PC-3 (cell line): ENCODE results near the gene RIMKLB. TPM values are rescaled to one million over a fixed set of nuclear protein-coding genes. Genes with fewer than 3 reads are reported as not detected.

Experiments
- ATAC-seq: fragments of 200-7000 bp; cut with Tn5 transposase; 2 replicates; pipeline ENCODE4 v1.9.1; 2020; ENCODE audit warnings: mild to moderate bottlenecking, moderate library complexity
- BruUV-seq: library from RNA; stranded (reverse); fragments of 400-500 nt; replicated peaks from 2 replicates; lab custom pipeline; 2021; lab: Mats Ljungman, UMichigan
- CTCF ChIA-PET: fragments of 300-600 bp; sonication (Branson Sonifier 250); formaldehyde crosslinking; loops from one replicate; lab custom pipeline; 2022; ENCODE audit warnings: antibody characterized with exemption; lab: Charles Lee
- POLR2A ChIA-PET: fragments of 300-600 bp; sonication (Branson Sonifier 250); formaldehyde crosslinking; loops from one replicate; lab custom pipeline; 2022; ENCODE audit warnings: antibody characterized with exemption; ENCODE audit not compliant: unreplicated experiment; lab: Charles Lee
- DNase-seq: peaks from one replicate; pipeline ENCODE4 v3.0.0-alpha.2; 2015
- H2AFZ ChIP-seq: fragments of 300-600 bp; sonication (generic); 2 replicates; pipeline ENCODE4 v1.6.0; 2016; ENCODE audit warnings: antibody characterized with exemption, low read length
- H3F3A ChIP-seq: fragments of 300-600 bp; sonication (generic); one replicate; pipeline ENCODE4 v1.6.0; 2017; ENCODE audit warnings: antibody characterized with exemption, low read length, control low read depth, mild to moderate bottlenecking; ENCODE audit not compliant: unreplicated experiment
- H3K27ac ChIP-seq: fragments of 300-600 bp; sonication (generic); 2 replicates; pipeline ENCODE4 v1.5.1; 2016; ENCODE audit warnings: mild to moderate bottlenecking, low read length
- H3K27me3 ChIP-seq: fragments of 300-600 bp; sonication (generic); 2 replicates; pipeline ENCODE4 v1.6.1; 2016; ENCODE audit warnings: low read length, mixed read lengths
- H3K36me3 ChIP-seq: fragments of 300-600 bp; sonication (generic); 2 replicates; pipeline ENCODE4 v1.6.1; 2016; ENCODE audit warnings: low read depth, mixed run types, low read length, mixed read lengths
- H3K4me1 ChIP-seq: fragments of 300-600 bp; sonication (generic); 2 replicates; pipeline ENCODE4 v1.5.1; 2016; ENCODE audit warnings: low read length; ENCODE audit not compliant: insufficient read depth
- H3K4me2 ChIP-seq: fragments of 300-600 bp; sonication (generic); 2 replicates; pipeline ENCODE4 v1.6.0; 2016; ENCODE audit warnings: low read length
- H3K4me3 ChIP-seq: fragments of 300-600 bp; sonication (generic); 2 replicates; pipeline ENCODE4 v1.5.1; 2016; ENCODE audit warnings: mild to moderate bottlenecking, low read length, mixed read lengths
- H3K79me2 ChIP-seq: fragments of 300-600 bp; sonication (generic); 2 replicates; pipeline ENCODE4 v1.6.1; 2017; ENCODE audit warnings: low read length, mixed read lengths
- H3K9ac ChIP-seq: fragments of 300-600 bp; sonication (generic); 2 replicates; pipeline ENCODE4 v1.6.0; 2016; ENCODE audit warnings: mild to moderate bottlenecking, low read length
- H3K9me2 ChIP-seq: fragments of 300-600 bp; sonication (generic); replicated peaks from 2 replicates; pipeline ENCODE4 v1.6.1; 2016; ENCODE audit warnings: mixed run types, low read length, mixed read lengths
- H3K9me3 ChIP-seq: fragments of 300-600 bp; sonication (generic); 2 replicates; pipeline ENCODE4 v1.6.1; 2016; ENCODE audit warnings: low read length, mixed read lengths
- H4K20me1 ChIP-seq: fragments of 300-600 bp; sonication (generic); 2 replicates; pipeline ENCODE4 v1.6.1; 2016; ENCODE audit warnings: low read length, mixed read lengths
- EZH2 ChIP-seq: fragments of 300-600 bp; sonication (generic); IDR thresholded peaks from one replicate; pipeline ENCODE4 v1.6.1; 2017; ENCODE audit warnings: antibody characterized with exemption, mild to moderate bottlenecking, low read length; ENCODE audit not compliant: unreplicated experiment
- EZH2phosphoT487 ChIP-seq: fragments of 300-600 bp; sonication (generic); IDR thresholded peaks from 2 replicates; pipeline ENCODE4 v1.6.1; 2018; ENCODE audit warnings: mild to moderate bottlenecking, antibody characterized with exemption, low read length, borderline replicate concordance
- intact Hi-C: fragments of 100-400 bp; cut with micrococcal nuclease; formaldehyde crosslinking; loops from 2 replicates; pipeline ENCODE4 v1.9.0; 2023
- total RNA-seq: library from RNA; depleted of rRNA; stranded (reverse); fragments of >200 nt; gene quantifications from 2 replicates; pipeline ENCODE4 v1.2.3, GENCODE V29; 2014
- TF ChIP-seq, protein P1 (sequence below): fragments of 300-600 bp; sonication (generic); conservative IDR thresholded peaks from 2 replicates; pipeline ENCODE4 v1.5.1; 2017; ENCODE audit warnings: antibody characterized with exemption, low read depth, mild to moderate bottlenecking, low read length

RIMKLB gene
- total RNA-seq, 1 experiment from 2014 or later: 1.3 TPM

DNA sequence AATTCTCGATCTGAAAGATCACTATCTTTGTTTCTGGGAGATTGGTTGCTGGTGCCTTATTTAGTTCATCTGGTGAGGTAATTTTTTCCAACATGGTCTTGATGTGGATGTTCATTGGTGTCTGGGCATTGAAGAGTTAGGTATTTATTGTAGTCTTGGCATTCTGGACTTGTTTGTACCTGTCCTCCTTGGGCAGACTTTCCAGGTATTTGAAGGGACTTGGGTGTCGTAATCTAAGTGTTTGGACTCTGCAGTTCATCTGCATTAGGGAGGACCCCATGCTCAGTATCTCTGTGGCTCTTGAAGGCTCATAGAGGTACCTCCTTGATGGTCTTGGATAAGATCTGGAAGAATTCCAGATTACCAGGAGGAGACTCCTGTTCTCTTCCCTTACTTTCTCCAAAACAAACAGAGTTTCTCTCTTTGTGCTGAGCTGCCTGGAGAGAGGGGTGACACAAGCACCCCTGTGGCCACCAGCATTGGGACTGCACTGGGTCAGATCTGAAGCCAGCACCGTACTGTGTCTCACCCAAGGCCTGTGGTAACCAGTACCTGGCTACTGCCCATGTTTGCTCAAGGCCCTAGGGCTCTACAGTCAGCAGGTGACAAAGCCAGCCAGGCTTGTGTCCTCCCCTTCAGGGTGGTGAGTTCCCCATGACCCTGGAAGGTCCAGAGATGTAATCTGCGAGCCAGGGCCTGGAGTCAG, 129.9 kb downstream of the RIMKLB start:
- H4K20me1 ChIP-seq: no peaks in the 10 kb centered on the region
- intact Hi-C loops: no loop called here
- no peak for DNase-seq
- H3K4me1 ChIP-seq: peaks cover 3% of the 10 kb centered on the region; the same call in 1 of the 2 replicates
- BruUV-seq: no TSS peak
- H3K9ac ChIP-seq: no peak overlapping the region
- H3F3A ChIP-seq: no peaks in the 10 kb centered on the region
- no peaks in the 10 kb centered on the region for H3K79me2 ChIP-seq
- H3K4me3 ChIP-seq: no peak overlapping the region
- no peak overlapping the region for H3K27ac ChIP-seq
- H3K27me3 ChIP-seq: no peaks in the 10 kb centered on the region
- no peak for ATAC-seq
- H2AFZ ChIP-seq: no peak overlapping the region
- TF ChIP-seq, protein P1, sequence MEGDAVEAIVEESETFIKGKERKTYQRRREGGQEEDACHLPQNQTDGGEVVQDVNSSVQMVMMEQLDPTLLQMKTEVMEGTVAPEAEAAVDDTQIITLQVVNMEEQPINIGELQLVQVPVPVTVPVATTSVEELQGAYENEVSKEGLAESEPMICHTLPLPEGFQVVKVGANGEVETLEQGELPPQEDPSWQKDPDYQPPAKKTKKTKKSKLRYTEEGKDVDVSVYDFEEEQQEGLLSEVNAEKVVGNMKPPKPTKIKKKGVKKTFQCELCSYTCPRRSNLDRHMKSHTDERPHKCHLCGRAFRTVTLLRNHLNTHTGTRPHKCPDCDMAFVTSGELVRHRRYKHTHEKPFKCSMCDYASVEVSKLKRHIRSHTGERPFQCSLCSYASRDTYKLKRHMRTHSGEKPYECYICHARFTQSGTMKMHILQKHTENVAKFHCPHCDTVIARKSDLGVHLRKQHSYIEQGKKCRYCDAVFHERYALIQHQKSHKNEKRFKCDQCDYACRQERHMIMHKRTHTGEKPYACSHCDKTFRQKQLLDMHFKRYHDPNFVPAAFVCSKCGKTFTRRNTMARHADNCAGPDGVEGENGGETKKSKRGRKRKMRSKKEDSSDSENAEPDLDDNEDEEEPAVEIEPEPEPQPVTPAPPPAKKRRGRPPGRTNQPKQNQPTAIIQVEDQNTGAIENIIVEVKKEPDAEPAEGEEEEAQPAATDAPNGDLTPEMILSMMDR: no peak
- TF ChIP-seq EZH2phosphoT487 (no peak), EZH2 (no peak)
- no peaks in the 10 kb centered on the region for H3K36me3 ChIP-seq
- POLR2A ChIA-PET: no interaction called here
- CTCF ChIA-PET: no interaction called here
- no peaks in the 10 kb centered on the region for H3K9me2 ChIP-seq
- H3K9me3 ChIP-seq: no peaks in the 10 kb centered on the region
- H3K4me2 ChIP-seq: no peak overlapping the region

DNA sequence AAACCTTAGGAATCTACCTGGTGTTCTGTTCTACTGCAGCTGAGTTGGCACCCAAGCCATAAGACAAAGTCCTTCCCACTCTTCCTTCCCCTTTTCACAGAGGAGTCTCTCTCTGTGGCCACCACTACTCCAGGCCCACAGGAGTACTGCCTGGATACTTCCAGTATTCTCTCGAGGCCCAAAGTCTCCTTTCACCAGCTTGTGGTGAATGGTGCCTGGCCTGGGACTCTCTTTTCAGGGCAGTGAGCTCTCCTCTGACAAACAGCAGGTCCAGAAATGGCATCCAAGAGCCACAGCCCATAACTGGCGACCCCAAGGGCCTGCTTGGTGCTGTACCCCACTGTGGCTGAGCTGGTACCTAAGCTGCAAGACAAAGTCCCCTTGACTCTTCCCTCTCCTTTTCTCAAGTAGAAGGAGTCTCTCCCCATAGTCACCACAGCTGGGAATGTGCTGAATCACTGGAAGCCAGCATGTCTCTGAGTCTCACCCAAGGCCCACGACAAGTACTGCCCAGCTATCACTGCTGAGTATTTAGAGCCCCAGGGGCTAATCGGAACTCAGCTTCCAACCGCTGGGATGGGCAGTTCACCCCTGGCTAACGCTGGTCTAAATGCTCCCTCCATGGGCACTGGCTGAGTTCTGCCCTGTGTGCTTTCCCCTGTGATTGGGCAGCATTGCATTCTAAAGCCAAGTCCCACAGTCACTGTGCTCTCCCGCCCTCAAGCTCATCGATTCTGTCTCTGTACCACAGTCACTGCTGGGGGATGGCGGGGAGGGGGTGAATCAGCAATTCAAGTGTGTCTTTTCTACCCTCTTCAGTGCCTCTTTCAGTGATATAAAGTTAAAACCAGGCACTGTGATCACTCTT, 130.7 kb downstream of the RIMKLB start:
- BruUV-seq: no TSS peak
- H3K9me2 ChIP-seq: no peaks in the 10 kb centered on the region
- intact Hi-C loops: no loop called here
- no peaks in the 10 kb centered on the region for H3K4me1 ChIP-seq
- no peaks in the 10 kb centered on the region for H4K20me1 ChIP-seq
- no peaks in the 10 kb centered on the region for H3K79me2 ChIP-seq
- H3K27ac ChIP-seq: no peak overlapping the region
- ATAC-seq (no peak), DNase-seq (no peak)
- H3K27me3 ChIP-seq: no peaks in the 10 kb centered on the region
- no peak overlapping the region for H3K9ac ChIP-seq
- no peak overlapping the region for H3K4me2 ChIP-seq
- H3K4me3 ChIP-seq: no peak overlapping the region
- no peaks in the 10 kb centered on the region for H3F3A ChIP-seq
- H3K9me3 ChIP-seq: no peaks in the 10 kb centered on the region
- TF ChIP-seq EZH2: no peak
- TF ChIP-seq EZH2phosphoT487: no peak
- no peak overlapping the region for H2AFZ ChIP-seq
- CTCF ChIA-PET: no interaction called here
- no peaks in the 10 kb centered on the region for H3K36me3 ChIP-seq
- POLR2A ChIA-PET: no interaction called here

DNA sequence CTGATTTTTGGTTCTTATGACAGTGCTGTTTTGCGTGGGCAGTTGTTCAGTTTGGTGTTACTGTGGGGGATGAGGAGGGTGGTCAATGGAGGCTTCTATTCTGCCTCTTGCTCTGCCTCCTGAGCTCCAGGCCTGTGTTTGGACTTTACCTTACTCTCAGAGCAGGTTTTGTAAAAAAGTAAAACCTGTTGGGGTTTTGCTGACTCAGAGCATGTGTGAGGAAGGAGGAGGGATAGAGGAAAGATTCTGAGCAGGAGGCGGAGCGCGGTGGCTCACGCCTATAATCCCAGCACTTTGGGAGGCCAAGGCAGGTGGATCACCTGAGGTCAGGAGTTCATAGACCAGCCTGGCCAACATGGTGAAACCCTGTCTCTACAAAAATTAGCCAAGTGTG, 131.3 kb downstream of the RIMKLB start:
- Histone ChIP-seq H2AFZ (no peak overlapping the region), H3K4me3 (no peak overlapping the region), H3K79me2 (no peaks in the 10 kb centered on the region), H3K27me3 (no peaks in the 10 kb centered on the region), H3K36me3 (no peaks in the 10 kb centered on the region), H3K4me2 (no peak overlapping the region), H3K9me2 (no peaks in the 10 kb centered on the region), H3K9ac (no peak overlapping the region), H3K27ac (no peak overlapping the region), H3K4me1 (no peaks in the 10 kb centered on the region), H3F3A (no peaks in the 10 kb centered on the region), H3K9me3 (no peaks in the 10 kb centered on the region), H4K20me1 (no peaks in the 10 kb centered on the region)
- intact Hi-C loops: no loop called here
- TF ChIP-seq EZH2phosphoT487 (no peak), EZH2 (no peak)
- TF ChIP-seq, protein P1: no peak
- DNase-seq (peak; percentile 9), ATAC-seq (no peak)
- POLR2A ChIA-PET: no interaction called here
- BruUV-seq: no TSS peak
- CTCF ChIA-PET: no interaction called here
